ENCODE data around the gene GLIS2. TPM values are rescaled to one million over a fixed set of nuclear protein-coding genes. Genes with fewer than 3 reads are reported as not detected.

Gene GLIS2
- total and polyA plus RNA-seq, 2 of the 4 experiments (the other 2 are of a cell fraction): 0.36 to 8.4 TPM

DNA sequence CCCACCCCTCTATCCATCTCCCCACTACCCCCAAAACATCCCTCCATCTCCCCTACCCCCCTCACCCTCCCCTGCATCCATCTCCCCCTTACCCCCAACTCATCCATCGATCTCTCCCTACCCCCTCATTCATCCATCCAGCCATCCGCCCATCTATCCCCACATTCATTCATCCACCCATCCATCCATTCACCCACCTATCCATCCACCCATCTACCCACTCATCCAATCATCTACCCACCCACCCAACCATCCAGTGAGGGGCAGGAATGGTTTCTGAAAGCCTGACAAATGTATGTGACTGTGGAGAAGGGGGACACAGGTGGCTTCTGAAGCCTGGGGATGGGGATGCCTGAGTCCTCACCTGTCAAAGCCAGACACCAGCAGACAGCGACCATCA, 44.0 kb downstream of the GLIS2 start:
- Histone ChIP-seq H3K4me2 (ENCODE audit: low read depth, low read length) (no peak overlapping the region), H3K27ac (ENCODE audit: insufficient read depth, low read length) (no peak overlapping the region), H4K91ac (ENCODE audit: insufficient read depth, low read depth, low read length) (no peak overlapping the region), H2AK5ac (ENCODE audit: low read depth, low read length) (no peak overlapping the region), H3K4me3 (ENCODE audit: insufficient read depth, low read depth, low read length) (no peak overlapping the region), H3K23ac (ENCODE audit: low read depth, low read length) (no peak overlapping the region), H2BK15ac (ENCODE audit: low read depth, low read length) (no peak overlapping the region), H3K79me1 (ENCODE audit: low read depth in 1 of 2, low read length in 2 of 2) (no peaks in the 10 kb centered on the region), H3K56ac (ENCODE audit: extremely low read depth, insufficient read depth, low read length) (no peak overlapping the region), H2BK120ac (ENCODE audit: low read depth, low read length) (no peak overlapping the region), H3K4me1 (ENCODE audit: control insufficient read depth, insufficient read depth, low read length) (peaks cover 1% of the 10 kb centered on the region; the same call in 1 of the 2 replicates), H3K18ac (ENCODE audit: low read depth, low read length) (no peak overlapping the region), H3K9me3 (ENCODE audit: control insufficient read depth, insufficient read depth, low read length) (no peaks in the 10 kb centered on the region), H4K20me1 (ENCODE audit: insufficient read depth, low read length) (peaks cover 4% of the 10 kb centered on the region; the same call in 1 of the 2 replicates), H4K5ac (ENCODE audit: low read depth, low read length) (no peak overlapping the region), H2AFZ (replicated peaks; ENCODE audit: low read length, poor library complexity) (no peak overlapping the region), H2AK9ac (replicated peaks; ENCODE audit: low read depth, low read length, poor library complexity) (peak overlapping the region; percentile 28), H3K4ac (ENCODE audit: low read depth, low read length) (no peak overlapping the region), H4K8ac (ENCODE audit: low read depth in 2 of 2, low read length in 2 of 2) (no peak overlapping the region), H3K36me3 (ENCODE audit: control insufficient read depth, insufficient read depth, low read length) (peaks cover 4% of the 10 kb centered on the region; the same call in 1 of the 2 replicates), H3K9me1 (ENCODE audit: insufficient read depth, low read length) (no peaks in the 10 kb centered on the region), H3K27me3 (ENCODE audit: control insufficient read depth, insufficient read depth, low read length) (no peaks in the 10 kb centered on the region), H2BK20ac (ENCODE audit: low read depth, low read length) (no peak overlapping the region), H3K9ac (ENCODE audit: low read depth, low read length) (no peak overlapping the region), H3K14ac (replicated peaks; ENCODE audit: low read depth, low read length) (no peak overlapping the region), H2BK5ac (ENCODE audit: low read depth, low read length, poor library complexity, severe bottlenecking) (peak overlapping the region; percentile 33)
- CTCF ChIA-PET: interaction anchor here (0.8 to 1.4 kb wide), 4 partner anchors 15 to 43 kb away, joined by 3 to 7 read pairs (median 4); no protein-coding TSS in a partner anchor
- dilution Hi-C loops (cut with HindIII; ENCODE audit: low sequenced_read_pairs, unreplicated experiment): no loop called here
- in situ Hi-C loops (cut with MboI; ENCODE audit: low sequenced_read_pairs): loop anchor here (5.0 kb wide), 1 partner anchor 37 kb away; no protein-coding TSS in a partner anchor
- 100% methylated on average over 2 of the region's 3 CpGs; no CpG with 5 or more reads in 1 of the 2 experiments for WGBS, 2 experiments (ENCODE audit: extremely low coverage in 2 of 2, insufficient read length in 1 of 2)
- POLR2A ChIA-PET (ENCODE audit: unreplicated experiment): no interaction called here
- intact Hi-C loops (cut with micrococcal nuclease): loop anchor here (1.0 kb wide), 1 partner anchor 42 kb away; no protein-coding TSS in a partner anchor
- no peak for TF ChIP-seq FOS (IDR thresholded peaks at IDR 0.05; ENCODE audit: low read depth, low read length)
- TF ChIP-seq BHLHE40 (IDR thresholded peaks at IDR 0.05; ENCODE audit: low read depth, low read length): no peak
- TF ChIP-seq CEBPB (IDR thresholded peaks at IDR 0.05; ENCODE audit: low read depth, low read length): no peak
- TF ChIP-seq, protein P1, sequence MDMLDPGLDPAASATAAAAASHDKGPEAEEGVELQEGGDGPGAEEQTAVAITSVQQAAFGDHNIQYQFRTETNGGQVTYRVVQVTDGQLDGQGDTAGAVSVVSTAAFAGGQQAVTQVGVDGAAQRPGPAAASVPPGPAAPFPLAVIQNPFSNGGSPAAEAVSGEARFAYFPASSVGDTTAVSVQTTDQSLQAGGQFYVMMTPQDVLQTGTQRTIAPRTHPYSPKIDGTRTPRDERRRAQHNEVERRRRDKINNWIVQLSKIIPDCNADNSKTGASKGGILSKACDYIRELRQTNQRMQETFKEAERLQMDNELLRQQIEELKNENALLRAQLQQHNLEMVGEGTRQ (IDR thresholded peaks at IDR 0.05; ENCODE audit: low read depth, low read length): no peak
- TF ChIP-seq MAFK (IDR thresholded peaks at IDR 0.05; ENCODE audit: low read depth, low read length): no peak
- ATAC-seq (ENCODE audit: low read depth) (no peak), DNase-seq (no peak)
- no TSS peak for BruUV-seq (replicated peaks)

All from IMR-90 (cell line).